HG02642 (cell line): ENCODE measurements around the gene VAV1.
A peak's percentile ranks its signal among the peaks of the same experiment; 100 is the strongest.
"Not testable (repeated sequence)": the region's sequence is repeated elsewhere in the genome, so short reads cannot be mapped to it uniquely, and the experiment has no call there.

Experiments
- ATAC-seq: cut with Tn5 transposase; IDR thresholded peaks from one replicate; pipeline ENCODE4 v1.9.1; 2021; ENCODE audit warnings: mild to moderate bottlenecking; ENCODE audit not compliant: unreplicated experiment, poor library complexity

The VAV1 gene

DNA sequence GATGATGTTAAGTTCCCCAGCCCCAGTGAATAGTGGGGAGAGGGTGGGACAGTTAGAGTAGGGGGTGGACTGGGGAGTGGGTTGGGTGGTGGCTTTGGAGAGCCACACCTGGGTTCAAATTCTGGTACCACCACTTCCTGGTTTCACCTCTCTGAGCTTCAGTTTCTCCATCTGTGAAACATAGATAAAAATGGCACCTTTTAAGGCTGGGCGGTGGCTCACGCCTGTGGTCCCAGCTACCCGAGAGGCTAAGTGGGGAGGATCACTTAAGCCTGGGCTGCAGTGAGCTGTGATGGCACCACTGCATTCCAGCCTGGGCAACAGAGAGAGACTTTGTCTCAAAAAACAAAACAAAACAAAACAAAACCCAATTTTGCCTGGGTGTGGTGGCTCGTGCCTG lies 5.9 kb downstream of the VAV1 start:
- ATAC-seq, result no peak

DNA sequence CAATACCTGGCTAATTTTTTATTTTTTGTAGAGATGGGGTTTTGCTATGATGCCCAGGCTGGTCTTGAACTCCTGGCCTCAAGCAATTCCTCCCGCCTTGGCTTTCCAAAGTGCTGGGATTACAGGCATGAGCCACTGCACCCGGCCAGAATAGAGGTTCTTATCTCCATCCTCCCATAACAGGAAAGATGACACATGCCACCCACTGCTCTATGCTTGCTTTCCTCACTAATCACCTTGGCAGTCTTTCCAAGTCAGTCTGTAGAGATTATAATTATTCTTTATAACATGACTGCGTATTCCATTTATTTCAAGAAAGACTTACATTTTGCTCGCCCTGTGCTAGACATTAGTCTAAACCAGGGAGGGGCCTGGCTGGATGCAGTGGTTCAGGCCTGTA lies 6.7 kb downstream of the VAV1 start:
- no peak for ATAC-seq

DNA sequence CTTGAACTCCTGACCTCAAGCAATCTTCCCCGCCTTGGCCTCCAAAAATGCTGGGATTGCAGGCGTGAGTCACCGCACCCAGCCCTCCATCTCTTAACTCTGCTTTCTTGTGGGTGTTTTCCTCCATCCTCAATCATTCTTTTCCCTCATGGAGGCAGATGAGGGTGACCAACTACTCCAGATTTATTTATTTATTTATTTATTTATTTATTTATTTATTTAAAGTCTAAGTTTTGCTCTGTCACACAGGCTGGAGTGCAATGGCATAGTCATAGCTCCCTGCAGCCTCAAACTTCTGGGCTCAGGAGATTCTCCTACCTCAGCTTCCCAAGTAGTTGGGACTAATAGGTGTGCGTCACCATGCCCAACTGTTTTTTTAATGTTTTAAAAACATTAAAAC lies 14.9 kb downstream of the VAV1 start:
- no peak for ATAC-seq

DNA sequence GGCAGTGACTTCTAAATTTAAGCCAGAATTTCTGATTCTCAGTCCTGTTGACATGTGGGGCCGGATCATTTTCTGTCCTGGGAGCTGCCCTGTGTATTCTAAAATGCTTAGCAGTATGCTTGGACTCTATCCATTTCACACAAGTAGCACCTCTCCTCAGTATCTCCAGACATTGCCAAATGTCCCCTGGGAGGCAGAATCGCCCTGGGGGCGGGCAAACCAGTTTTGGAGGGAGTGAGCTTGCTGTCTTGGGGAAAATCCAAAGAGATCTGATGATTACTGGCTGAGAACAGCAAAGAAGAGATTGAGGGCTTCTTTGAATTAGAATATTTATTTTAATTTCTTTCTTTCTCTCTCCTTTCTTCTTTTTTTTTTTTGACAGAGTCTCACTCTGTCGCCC lies 16.4 kb downstream of the VAV1 start:
- no peak for ATAC-seq

DNA sequence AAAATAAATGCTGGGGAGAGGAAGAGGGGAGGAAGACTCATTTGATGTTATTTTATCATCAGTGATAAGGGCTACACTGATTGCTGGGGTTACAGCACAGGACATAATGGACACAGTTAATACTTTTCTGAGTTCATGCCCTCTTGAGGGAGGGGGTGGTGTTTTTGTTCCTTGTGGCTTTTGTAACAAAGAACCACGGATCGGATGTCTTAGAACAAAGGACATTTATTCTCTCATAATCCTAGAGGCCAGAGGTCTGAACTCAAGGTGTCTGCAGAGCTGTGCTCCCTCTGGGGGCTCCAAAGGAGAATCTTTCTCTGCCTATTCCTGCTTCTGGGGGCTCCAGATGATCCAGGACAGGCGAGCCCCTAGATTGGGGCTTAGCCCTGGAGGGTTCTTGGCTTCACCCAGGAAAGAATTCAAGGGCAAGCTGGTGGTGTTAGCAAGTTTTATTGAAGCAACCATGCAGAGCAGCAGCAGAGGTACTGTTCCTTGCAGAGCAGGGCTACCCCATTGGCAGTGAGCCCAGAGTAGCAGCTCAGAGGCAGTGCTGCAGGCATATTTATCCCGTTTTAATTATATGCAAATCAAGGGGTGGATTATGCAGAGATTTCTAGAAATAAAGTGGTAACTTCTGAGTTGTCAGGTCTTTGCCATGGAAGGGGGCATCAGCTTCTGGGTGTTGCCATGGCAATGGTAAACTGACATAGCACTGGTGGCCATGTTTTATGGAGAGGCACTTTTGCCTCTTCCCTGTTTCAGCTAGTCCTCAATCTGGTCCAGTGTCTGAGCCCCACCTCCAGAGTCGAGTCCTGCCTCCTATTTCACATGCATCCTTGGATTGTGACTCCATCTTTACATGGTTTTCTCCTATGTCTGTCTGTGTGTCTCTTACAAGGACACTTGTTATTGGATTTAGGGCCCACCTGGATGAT lies 18.0 kb downstream of the VAV1 start:
- ATAC-seq, result no peak

DNA sequence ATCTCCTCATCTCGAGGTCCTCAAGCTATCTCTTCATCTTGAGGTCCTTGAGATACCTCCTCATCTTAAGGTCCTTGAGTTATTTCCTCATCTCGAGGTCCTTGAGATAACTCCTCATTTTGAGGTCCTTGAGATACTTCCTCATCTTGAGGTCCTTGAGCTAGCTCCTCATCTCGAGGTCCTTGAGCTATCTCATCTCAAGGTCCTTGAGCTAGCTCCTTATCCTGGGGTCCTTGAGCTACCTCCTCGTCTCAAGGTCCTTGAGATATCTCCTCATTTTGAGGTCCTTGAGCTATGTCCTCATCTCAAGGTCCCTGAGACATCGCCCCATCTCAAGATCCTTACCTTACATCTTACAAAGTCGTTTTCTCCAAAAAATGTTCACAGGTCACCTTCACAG lies 18.7 kb downstream of the VAV1 start:
- no peak for ATAC-seq

DNA sequence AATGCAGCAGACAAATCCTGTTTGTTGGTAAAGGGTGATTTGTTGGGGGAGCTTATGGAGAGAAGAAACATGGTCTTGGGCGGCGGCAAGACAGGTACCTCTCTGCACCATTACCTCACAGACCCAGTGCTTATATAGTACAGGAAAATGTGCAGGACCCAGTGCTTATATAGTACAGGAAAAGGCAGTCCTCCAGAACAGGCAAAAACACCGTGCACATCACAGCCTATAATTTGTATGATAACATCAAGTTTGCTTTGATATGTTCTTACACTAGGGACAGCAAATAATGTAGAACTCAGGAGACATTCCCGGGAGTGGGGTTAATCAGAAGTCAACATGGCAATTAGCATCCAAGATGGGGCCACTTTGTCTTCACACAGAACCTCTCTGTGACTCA lies 20.9 kb downstream of the VAV1 start:
- ATAC-seq, result no peak

DNA sequence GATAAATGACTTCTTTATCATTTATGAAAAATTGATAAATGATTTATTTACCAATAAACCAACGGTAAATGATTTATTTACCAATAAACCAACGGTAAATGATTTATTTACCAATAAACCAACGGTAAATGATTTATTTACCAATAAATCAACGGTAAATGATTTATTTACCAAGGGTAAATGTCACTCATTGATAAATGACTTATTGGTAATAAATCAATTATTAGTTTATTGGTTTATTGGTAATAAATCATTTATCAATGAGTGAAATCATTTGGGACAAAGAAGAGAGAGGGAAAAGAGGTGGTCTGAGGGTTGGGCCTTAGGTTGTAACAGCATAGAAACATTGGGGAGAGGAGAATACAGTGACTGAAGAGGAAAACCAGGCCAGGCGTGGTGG lies 21.5 kb downstream of the VAV1 start:
- no peak for ATAC-seq

DNA sequence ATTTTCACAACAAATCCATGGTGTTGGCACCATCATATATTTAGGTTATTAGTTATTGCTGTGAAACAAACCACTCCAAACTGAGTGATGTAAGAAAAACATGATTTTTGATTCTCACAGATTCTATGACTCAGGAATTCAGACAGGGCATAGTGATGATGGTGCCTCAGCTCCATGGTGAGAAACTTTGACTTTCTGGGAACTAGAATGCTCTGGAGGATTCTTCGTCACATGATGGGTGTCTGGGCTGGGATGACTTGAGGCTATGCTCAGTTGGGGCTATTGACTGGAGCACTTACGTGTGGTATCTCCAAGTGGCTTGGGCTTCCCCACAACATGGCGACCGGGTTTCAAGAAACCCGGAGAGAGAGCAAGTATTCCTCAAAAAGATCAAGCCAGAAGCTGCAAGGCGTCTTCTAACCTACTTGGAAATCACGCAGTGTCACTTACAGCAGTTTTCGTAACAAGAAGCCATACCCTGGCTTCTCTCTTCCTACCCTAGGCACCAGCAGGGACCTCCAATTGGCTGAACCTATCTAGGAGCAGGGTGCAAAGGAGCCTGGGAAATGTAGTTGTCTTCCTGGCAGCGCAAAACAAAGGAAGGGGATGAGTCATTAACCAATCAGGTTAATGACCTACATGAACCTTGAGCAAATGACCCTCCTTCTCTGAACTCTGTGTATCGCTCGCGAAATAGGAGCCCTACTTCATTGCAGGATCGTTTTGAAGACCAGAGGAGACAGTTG lies 22.4 kb downstream of the VAV1 start:
- no peak for ATAC-seq

DNA sequence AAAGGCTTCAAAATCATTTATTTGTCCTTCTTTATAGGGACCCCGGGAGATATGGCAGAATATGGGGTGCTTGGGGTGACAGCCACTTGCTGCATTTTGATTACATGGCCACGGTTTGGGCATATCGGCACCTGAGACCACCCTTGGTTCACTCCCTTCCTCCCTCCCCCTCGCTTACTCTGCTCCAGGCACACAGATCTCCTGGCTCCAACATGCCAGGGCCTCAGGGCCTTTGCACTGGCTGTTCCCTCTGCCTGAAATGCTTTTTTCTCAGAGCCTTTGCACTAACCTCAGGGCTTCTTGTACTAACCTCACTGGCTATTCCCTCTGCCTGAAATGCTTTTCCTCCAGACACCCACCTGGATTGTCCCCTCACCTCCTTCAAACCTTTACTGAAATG lies 23.8 kb downstream of the VAV1 start:
- ATAC-seq, result no peak

DNA sequence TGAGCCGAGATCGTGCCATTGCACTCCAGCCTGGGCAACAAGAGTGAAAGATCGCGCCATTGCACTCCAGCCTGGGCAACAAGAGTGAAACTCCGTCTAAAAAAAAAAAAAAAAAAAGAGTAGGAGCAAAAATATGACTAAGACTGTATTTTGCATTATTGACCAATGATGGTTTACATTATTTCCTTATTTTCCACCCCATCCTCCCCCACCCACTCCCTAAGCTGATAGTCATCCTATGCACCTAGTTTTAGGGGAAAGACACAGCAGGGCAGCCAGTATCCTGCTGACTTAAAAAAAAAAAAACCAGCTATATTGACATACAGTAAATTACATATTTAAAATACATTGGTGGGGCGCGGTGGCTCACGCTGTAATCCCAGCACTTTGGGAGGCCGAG lies 25.1 kb downstream of the VAV1 start:
- ATAC-seq, result no peak

DNA sequence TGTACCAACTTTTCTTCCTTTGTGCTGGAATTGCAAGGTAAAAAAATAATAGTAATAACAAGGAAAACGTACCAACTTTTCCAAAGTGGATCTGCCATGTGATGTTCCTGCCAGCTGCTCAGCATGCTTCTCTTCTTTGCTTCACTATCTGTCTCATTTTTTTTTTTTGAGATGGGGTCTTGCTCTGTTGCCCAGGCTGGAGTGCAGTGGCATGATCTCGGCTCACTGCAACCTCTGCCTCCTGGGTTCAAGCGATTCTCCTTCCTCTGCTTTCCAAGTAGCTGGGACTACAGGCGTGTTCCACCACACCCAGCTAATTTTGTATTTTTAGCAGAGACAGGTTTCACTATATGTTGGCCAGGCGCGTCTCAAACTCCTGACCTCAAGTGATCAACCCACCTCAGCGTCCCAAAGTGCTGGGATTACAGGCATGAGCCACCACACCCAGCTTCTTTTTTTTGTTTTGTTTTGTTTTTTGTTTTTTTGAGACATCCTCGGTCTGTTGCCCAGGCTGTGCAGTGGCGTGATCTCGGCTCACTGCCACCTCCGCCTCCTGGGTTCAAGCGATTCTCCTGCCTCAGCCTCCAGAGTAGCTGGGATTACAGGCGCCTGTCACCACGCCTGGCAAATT lies 27.8 kb downstream of the VAV1 start:
- not testable (repeated sequence) for ATAC-seq

DNA sequence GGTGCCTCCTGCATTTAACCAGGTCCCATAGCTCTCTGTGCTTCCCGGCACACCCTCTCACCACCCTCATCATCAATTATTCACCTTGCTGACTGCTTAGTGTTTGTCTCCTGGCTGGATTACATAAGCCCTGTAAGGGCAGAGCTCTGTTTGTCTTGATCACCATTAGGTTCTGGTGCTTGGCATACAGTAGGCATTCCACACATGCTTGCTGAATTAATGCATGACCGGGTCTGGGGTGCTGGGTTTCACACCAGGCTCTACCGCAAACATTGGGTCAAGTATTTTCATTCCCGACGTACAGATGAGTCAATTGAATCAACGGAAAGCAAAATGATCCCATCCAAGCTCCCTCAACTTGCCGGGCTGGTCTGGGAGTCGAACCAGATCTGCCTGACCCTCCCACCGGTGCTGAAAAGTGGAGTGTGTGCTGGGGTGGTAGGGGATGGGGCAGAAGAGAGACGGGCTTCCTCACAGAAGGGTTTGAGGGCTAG lies 28.5 kb downstream of the VAV1 start:
- no peak for ATAC-seq

DNA sequence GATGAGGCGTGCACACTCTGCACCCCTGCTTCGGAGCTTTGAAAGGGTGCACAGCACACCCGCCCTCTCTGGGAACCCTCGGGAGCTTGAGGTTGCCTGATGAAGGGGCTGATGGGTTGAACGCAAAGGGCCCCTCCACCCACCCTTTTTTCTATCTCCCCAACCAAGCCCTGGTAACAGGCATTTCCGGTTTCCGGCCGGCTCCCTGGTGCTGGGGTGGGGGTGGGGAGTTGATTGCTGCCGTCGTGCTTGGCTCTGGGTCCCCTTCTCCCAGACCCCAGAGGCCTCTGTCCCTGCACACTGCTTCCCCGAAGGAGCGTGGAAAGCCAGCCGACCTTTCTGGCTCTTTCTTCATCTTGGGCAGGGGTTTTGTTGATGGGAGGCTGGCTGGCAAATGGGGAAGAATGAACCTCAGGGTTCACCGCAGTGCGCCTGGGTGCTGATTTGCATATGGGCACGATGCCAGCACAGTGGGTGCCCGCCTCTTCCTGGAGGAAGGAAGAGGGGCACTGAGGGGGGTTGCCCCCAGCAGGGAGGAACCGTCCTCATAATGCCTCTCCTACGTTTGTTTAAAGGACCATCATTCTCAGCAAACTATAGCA lies 29.1 kb downstream of the VAV1 start:
- ATAC-seq, result peak; percentile 61

DNA sequence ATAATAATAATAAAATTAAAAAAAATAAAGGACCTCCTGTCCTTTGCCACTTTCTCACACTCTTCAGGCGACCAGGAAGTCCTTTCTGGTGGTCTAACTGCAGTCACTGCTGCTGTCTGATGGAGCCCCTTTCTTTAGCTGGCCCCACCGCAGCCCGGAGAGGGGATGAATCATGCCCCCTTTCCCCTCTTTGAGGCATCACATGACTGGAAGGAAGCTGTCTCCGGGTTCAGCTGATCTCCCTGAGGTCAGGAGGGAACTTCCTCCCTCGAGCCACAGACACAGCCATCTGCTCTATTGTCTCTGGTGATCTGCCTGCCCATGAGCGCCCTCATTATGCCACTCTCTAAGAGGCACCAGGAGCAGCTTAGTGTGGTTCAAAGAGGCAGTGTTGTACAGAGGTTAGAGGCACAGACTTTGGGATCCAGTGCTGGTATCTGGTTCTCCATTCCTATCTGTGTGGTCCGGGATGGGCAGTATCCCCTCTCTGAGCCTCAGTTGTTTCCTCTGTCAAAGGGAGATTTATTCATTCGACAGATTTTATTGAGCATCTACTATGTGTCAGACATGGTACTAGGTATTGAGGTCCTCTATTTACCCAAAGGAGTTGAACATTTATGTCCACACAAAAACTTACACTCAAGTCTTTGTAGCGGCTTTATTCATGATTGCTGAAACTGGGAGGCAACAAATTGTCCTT lies 30.0 kb downstream of the VAV1 start:
- ATAC-seq, result peak; percentile 63

DNA sequence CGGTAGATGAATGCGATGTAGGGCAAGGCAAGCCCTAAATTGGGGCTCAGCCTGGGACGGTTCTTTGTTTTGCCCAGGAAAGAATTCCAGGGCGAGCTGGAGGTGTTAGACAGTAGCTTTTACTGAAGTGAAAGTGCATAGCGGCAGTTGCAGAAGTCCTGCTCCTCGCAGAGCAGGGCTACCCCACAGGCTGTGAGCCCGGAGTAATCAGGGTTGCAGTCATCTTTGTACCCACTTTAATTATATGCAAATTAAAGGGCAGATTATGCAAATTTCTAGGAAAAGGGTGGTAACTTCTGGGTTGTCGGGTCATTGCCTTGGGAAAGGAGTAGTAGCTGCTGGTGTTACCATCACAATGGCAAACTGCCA lies 30.5 kb downstream of the VAV1 start:
- ATAC-seq, result no peak

DNA sequence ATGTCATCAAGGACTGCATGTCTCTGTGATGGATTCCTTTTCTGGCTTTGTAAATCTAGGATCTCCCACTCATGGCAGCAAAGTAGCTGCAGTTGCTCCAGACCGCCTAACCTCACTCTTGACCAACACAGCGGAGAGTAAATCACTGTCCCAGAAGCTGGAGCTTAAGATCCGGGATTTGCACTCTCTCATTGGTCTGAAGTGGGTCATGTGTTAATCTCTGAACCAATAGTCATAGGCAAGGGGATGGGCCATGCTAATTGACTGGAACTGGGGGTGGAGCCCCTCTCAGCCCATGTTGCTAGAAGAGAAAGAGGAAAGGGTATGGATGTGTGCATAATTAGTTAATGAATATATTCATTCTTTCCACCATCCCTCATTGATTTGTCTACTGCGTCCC lies 34.0 kb downstream of the VAV1 start:
- ATAC-seq, result no peak

DNA sequence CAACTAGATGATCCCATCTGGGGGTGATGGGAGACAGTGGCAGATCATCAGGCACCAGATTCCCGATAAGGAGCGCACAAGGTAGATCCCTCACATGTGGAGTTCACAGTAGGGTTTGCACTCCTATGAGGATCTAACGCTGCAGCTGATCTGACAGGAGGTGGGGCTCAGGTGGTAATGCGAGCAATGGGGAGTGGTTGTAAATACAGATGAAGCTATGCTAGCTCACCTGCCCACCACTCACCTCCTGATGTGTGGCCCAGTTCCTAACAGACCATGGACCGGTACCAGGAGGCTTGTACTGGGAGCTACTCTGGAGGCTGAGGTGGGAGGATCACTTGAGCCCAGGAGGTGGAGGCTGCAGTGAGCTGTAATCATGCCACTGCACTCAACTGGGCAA lies 34.8 kb downstream of the VAV1 start:
- no peak for ATAC-seq

DNA sequence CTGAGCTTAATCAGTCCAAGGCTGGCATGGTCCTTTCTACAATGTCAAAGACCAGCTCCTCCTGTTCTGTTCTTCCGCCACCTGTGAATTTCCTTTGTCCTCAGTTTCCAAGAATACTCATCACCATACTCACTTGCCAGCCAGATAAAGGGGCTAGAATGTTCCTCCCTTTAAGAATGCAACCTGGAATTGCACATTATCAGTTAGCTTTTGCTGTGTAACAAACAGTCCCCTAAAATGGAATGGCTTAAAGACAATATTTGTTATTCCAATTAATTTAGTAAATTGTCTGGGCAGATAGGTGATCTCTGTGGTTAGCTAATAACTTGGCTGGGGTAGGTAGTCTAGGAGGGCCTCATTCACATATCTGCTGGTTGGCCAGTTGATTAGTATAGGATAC lies 36.0 kb downstream of the VAV1 start:
- ATAC-seq, result no peak

DNA sequence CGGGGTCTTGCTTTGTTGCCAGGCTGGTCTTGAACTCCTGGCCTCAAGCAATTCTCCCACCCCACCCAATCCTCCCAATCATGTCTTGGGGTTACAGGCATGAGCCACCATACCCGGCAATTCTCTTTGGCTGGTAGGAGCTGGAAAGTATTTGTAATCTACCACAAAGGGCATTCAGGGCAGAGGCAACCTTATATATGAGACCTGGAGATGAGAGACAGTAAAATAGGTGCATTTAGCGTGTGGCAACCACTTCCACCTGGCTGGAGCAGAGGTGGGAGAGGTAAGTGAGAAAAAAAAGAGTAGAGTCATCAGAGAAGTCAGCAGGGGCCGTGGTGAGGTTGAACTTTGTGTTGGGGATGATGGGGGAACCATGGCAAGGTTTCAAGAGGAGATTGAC lies 36.8 kb downstream of the VAV1 start:
- ATAC-seq, result no peak
